Measurements from ENCODE around the gene VWA2. TPM values are rescaled to one million over a fixed set of nuclear protein-coding genes. Genes with fewer than 3 reads are reported as not detected.

Gene VWA2
- total RNA-seq, 1 experiment from 2014 or later = not detected

- no peak overlapping the region for H3K4me3 Mint-ChIP-seq (ENCODE audit: unreplicated experiment)
- no peaks in the 10 kb centered on the region for H3K4me1 Mint-ChIP-seq (ENCODE audit: insufficient read depth, unreplicated experiment)
- ChIA-PET CTCF (no interaction called here), POLR2A (interaction anchor here (0.7 kb wide), 1 partner anchor 11 kb away, joined by 3 read pairs; no protein-coding TSS in a partner anchor)
- no peak overlapping the region for H3K27ac Mint-ChIP-seq (ENCODE audit: low read depth, unreplicated experiment)
- no TSS peak for BruUV-seq (replicated peaks)
- no peaks in the 10 kb centered on the region for H3K27me3 Mint-ChIP-seq (ENCODE audit: insufficient read depth, unreplicated experiment)
- no peak for DNase-seq (ENCODE audit: unreplicated experiment)
- intact Hi-C loops (cut with micrococcal nuclease) = no loop called here
- no peaks in the 10 kb centered on the region for H3K9me3 Mint-ChIP-seq (ENCODE audit: unreplicated experiment)
- peaks cover 6% of the 10 kb centered on the region for H3K36me3 Mint-ChIP-seq (ENCODE audit: insufficient read depth, unreplicated experiment)
- TF ChIP-seq, protein P1, sequence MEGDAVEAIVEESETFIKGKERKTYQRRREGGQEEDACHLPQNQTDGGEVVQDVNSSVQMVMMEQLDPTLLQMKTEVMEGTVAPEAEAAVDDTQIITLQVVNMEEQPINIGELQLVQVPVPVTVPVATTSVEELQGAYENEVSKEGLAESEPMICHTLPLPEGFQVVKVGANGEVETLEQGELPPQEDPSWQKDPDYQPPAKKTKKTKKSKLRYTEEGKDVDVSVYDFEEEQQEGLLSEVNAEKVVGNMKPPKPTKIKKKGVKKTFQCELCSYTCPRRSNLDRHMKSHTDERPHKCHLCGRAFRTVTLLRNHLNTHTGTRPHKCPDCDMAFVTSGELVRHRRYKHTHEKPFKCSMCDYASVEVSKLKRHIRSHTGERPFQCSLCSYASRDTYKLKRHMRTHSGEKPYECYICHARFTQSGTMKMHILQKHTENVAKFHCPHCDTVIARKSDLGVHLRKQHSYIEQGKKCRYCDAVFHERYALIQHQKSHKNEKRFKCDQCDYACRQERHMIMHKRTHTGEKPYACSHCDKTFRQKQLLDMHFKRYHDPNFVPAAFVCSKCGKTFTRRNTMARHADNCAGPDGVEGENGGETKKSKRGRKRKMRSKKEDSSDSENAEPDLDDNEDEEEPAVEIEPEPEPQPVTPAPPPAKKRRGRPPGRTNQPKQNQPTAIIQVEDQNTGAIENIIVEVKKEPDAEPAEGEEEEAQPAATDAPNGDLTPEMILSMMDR (IDR thresholded peaks at IDR 0.05; ENCODE audit: unreplicated experiment) = no peak
Observed at GRCh38 chr10:114340816-114341215, 101.8 kb downstream of the VWA2 start.

Other genes starting within 250 kb of the VWA2 start
- gene ADRB1, start 195.4 kb upstream of the VWA2 start, total RNA-seq (2022) = 0.28 and 0.56 TPM in 2 replicates
- 20.6 and 20.9 TPM in 2 replicates for gene CCDC186, start 65.1 kb upstream of the VWA2 start, total RNA-seq (2022)
- not detected in 2 replicates for gene TDRD1, start 59.9 kb upstream of the VWA2 start, total RNA-seq (2022)
- 5.8 and 8.5 TPM in 2 replicates for gene AFAP1L2, start 165.2 kb downstream of the VWA2 start, total RNA-seq (2022)